K562 (cell line): ENCODE measurements around the gene DOCK6. TPM values are rescaled to one million over a fixed set of nuclear protein-coding genes. Genes with fewer than 3 reads are reported as not detected.

ENCODE experiments used
- ATF7 ChIP-seq: fragments of 450-650 bp; IDR thresholded peaks from 2 replicates; pipeline ENCODE4 v1.7.1; 2014; ENCODE audit warnings: mild to moderate bottlenecking, moderate library complexity
- CEBPG ChIP-seq, 3 experiments: fragments of 200-800 bp in 1 of 3; sonication (Bioruptor generic) in 1 of 3; sonication (generic) in 1 of 3; formaldehyde crosslinking in 1 of 3; IDR thresholded peaks in 2 of 3; conservative IDR thresholded peaks in 1 of 3; 2 replicates each; pipeline versions ENCODE4 v1.6.1 to v1.8.0; 2016 to 2022; ENCODE audit warnings: missing compliant biosample characterization in 2 of 3, missing genetic modification characterization in 2 of 3, mild to moderate bottlenecking in 1 of 3, missing genetic modification reagents in 1 of 3
- DNMT1 ChIP-seq: fragments of 450-650 bp; IDR thresholded peaks from 2 replicates; pipeline ENCODE4 v1.6.1; 2016; ENCODE audit warnings: antibody characterized with exemption, mild to moderate bottlenecking
- MEIS2 ChIP-seq: fragments of 450-650 bp; IDR thresholded peaks from 2 replicates; pipeline ENCODE4 v1.6.1; 2014; ENCODE audit warnings: mild to moderate bottlenecking; ENCODE audit not compliant: partially characterized antibody
- PBX2 ChIP-seq, 2 experiments: IDR thresholded peaks in 1 of 2; conservative IDR thresholded peaks in 1 of 2; 2 replicates each; pipeline ENCODE4 v1.6.1; 2016; ENCODE audit warnings: low read depth in 2 of 2, mild to moderate bottlenecking in 1 of 2, missing compliant biosample characterization in 1 of 2, missing genetic modification characterization in 1 of 2, moderate library complexity in 1 of 2
- RAD21 ChIP-seq, 2 experiments: fragments of 250-450 bp in 1 of 2; fragments of 450-650 bp in 1 of 2; sonication (Bioruptor Pico) in 1 of 2; formaldehyde crosslinking in 1 of 2; IDR thresholded peaks in 1 of 2; conservative IDR thresholded peaks in 1 of 2; 2 replicates each; pipeline versions ENCODE4 v1.4.0 to v1.8.0; 2020 to 2022; ENCODE audit warnings: mild to moderate bottlenecking in 2 of 2, moderate library complexity in 1 of 2
- ZNF561 ChIP-seq: fragments of 450-650 bp; formaldehyde crosslinking; conservative IDR thresholded peaks from 2 replicates; pipeline ENCODE4 v1.4.0; 2020; ENCODE audit warnings: mild to moderate bottlenecking, moderate library complexity
- polyA plus RNA-seq, 8 experiments: library from polyadenylated mRNA; depleted of rRNA in 4 of 8; stranded (reverse) in 5 of 8; unstranded in 3 of 8; fragments of >200 nt; fragmentation: Nextera tagmentation in 2 of 8; fragmentation: Illumina TruSeq in 1 of 8; extraction: Ambion mirVana in 2 of 8; extraction: Trizol in 1 of 8; gene quantifications; 2 replicates each; pipeline versions ENCODE4 v1.2.1 to v1.2.3, GENCODE V29; 2011 to 2014; ENCODE audit warnings: inconsistent platforms in 1 of 8, missing spikeins in 1 of 8
- total RNA-seq, 7 experiments: library from RNA; depleted of rRNA in 6 of 7; stranded (reverse); fragments of >200 nt in 6 of 7; fragmentation: Illumina TruSeq in 2 of 7; extraction: Trizol in 2 of 7; gene quantifications; 2 replicates each; pipeline versions ENCODE4 v1.2.1 to v1.2.3, GENCODE V29; 2011 to 2021; ENCODE audit warnings: low replicate concordance in 1 of 7

Gene DOCK6
- total and polyA plus RNA-seq, 9 of the 15 experiments (the other 6 are each of a cell fraction or from before 2014, with no cell fraction given) = 0.35 to 19.3 (median 3.8) TPM

DNA sequence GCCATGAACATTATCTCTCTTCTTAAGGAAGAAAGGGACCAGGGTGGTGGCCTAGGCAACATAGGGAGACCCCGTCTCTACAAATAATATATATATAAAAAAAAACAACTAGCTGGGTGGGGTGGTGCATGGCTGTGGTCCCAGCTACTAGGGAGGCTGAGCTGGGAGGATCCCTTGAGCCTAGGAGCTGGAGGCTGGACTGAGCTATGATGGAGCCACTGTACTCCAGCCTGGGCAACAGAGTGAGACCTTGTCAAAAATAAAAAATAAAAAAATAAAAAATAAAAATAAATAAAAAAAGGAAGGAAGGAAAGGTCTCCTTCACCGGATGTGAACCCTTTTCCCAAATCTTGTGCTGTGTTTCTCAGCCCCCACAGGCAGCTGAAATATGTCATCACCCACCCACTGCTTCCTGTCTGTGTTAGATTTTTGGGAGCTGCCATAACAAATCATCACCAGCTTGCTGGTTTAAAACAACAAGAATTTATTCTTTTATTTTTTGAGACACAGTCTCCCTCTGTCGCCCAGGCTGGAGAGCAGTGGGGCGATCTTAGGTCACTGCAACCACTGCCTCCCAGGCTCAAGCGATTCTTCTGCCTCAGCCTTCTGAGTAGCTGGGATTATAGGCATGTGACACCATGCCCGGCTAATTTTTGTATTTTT is 24.1 kb upstream of the DOCK6 start (continued):
- no peak for TF ChIP-seq PBX2 (CRISPR knock-in tag; IDR thresholded peaks at IDR 0.05; ENCODE audit: low read depth)
- 0 out of 2 replicates have a peak, but pooled peaks have one; percentile 20 for TF ChIP-seq PBX2 (tag; conservative IDR thresholded peaks at IDR 0.05; ENCODE audit: low read depth)
- no peak for TF ChIP-seq CEBPG (CRISPR knock-in tag; IDR thresholded peaks at IDR 0.05)
- 0 out of 4 replicates have a peak, but pooled peaks of 1 of the 2 experiments have one; percentile 38 for TF ChIP-seq CEBPG (tag; conservative IDR thresholded peaks at IDR 0.05 in 1 of 2, IDR thresholded peaks at IDR 0.05 in 1 of 2)
- TF ChIP-seq RAD21 (CRISPR knock-in tag; conservative IDR thresholded peaks at IDR 0.05 in 1 of 2, IDR thresholded peaks at IDR 0.05 in 1 of 2) = peak in 1 of 2 experiments; percentile 39; a peak in 2 of 4 replicates
- no peak for TF ChIP-seq DNMT1
- TF ChIP-seq ATF7 = no peak
- TF ChIP-seq MEIS2 = peak; percentile 53
- no peak for TF ChIP-seq ZNF561 (CRISPR knock-in tag)
- TF ChIP-seq, all 486 proteins: peak for 8
